ENCODE measurements around the gene PRKN.
"Not testable (repeated sequence)": the region's sequence is repeated elsewhere in the genome, so short reads cannot be mapped to it uniquely, and the experiment has no call there.

Gene PRKN

DNA sequence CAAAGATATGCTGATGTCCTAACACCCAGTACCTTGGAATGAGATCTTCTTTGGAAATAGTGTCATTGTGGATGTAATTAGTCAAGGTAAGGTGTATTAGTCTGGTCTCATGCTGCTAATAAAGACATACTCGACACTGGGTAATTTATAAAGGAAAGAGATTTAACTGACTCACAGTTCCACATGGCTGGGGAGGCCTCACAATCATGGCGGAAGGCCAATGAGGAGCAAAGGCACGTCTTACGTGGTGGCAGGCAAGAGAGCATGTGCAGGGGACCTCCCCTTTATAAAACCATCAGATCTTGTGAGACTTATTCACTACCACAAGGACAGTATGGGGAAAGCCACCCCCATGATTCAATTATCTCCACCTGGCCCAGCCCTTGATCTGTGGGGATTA, 1231.3 kb downstream of the PRKN start:
- not testable (repeated sequence) for DNase-seq (ENCODE audit: insufficient read length, low spot score); FAIRE-seq

DNA sequence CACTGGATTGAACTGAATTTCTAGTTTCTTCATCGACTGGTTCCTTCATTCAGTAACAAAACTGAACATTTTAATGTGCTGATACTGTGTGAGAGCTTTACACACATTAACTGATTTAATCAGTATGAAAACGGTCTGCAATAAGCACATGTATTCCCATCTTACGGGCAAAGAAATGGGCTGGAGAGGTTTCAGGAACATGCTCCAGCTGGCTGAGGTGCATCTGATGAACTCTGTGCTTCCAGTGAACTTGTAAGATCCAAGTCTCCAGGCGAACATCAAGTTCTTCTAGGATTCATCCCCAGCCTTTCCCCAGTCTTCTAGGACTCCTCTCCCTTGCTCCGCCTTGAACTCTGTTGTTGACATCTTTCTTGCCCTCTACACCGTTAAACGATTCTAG, 1233.0 kb downstream of the PRKN start:
- DNase-seq (ENCODE audit: insufficient read length, low spot score) (no peak), FAIRE-seq (no peak)

DNA sequence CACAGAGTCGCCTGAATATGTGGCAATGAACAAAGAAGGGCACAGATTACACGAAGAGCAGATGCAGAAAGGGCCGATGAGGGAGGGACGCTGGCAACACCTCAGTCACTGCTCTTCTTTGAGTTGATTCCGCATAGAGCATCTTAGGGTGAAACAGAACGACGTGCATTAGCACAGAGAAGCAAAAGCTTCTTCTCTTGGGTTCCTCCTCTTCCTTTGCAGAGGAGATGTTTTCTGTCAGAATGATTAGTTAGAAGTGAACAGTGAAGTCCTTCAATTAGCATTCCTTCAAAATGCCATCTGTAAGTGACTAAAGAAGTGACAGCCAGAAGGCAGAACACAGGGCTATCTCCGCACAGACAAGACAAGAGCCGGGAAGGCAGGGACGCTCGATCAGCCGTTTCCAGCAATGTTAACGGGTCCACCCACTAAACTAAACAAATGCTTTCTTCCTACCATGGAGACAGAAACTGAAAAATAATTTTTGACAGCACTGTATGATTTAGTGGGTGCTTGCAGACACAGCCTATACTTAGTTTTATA, 1233.9 kb downstream of the PRKN start:
- DNase-seq (ENCODE audit: insufficient read length, low spot score), result no peak
- no peak for FAIRE-seq

DNA sequence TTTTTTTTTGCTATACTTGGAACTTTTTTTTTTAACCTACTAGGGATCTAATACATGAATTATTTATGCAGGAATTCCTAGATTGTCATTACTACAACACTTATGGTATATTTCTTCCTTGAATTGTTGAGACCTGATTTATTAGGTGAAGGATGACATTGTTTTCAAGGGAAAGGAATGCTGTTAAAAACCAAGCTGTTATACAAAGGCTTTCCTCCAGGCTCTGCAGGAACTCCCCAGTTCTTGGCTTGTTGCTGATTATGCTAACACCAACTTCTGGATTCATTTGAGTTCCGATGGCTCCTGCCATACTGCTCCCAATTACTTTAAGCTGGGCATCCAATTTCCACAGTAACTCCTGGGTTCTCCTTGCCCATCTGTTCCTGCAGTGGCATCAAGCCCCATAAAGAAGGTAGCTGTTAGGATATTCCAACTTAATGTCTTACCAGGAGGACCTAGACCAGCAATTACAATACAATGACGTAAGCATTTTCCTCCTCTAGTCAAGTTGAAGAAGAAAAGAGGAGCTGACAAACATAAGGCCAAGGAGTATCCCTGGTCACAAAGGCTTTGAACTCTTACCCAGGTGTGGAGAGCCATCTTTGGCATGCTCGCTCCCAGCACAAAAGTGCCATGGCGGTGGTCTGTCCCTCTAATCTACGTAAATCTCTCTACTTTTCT, 1237.8 kb downstream of the PRKN start:
- no peak for DNase-seq (ENCODE audit: insufficient read length, low spot score)
- FAIRE-seq, result no peak

DNA sequence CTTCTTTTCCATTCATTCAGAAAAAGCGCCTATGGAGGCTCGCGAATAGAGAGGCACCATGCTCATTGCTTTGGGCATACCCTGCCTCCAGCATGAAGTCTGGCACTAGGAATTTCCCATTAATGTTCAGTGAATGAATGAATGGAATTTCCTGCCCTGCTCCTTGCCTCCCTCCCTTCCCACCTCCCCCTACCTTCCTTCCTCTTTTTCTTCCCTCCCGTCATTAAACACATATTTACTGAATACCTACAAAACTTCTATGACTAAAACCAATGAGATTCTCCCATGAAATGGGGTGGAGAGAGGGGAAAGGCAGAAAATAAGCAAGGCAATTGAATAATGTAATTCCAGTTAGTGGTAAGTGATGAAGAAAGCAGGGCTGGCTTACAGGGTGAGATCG, 1239.9 kb downstream of the PRKN start:
- DNase-seq (ENCODE audit: insufficient read length, low spot score), result no peak

DNA sequence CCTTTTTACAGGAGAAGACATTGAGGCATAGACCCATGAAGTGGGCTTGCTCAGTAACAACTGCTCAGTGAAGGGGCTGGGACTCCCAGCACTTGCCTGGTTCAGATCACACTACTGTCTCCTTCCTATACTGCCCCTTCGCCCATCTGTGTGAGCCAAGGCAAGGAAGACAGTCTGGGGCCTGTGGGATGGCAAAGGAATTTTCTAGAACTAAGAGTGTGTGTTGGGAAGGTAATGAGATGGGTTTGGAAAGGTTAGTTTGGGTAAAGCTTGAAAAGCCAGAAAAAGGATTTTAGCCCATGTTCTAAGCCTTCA, 1240.4 kb downstream of the PRKN start:
- no peak for FAIRE-seq
- no peak for DNase-seq (ENCODE audit: insufficient read length, low spot score)

More for the DNA sequence above, 1239.9 kb downstream of the PRKN start:
- FAIRE-seq, result no peak

DNA sequence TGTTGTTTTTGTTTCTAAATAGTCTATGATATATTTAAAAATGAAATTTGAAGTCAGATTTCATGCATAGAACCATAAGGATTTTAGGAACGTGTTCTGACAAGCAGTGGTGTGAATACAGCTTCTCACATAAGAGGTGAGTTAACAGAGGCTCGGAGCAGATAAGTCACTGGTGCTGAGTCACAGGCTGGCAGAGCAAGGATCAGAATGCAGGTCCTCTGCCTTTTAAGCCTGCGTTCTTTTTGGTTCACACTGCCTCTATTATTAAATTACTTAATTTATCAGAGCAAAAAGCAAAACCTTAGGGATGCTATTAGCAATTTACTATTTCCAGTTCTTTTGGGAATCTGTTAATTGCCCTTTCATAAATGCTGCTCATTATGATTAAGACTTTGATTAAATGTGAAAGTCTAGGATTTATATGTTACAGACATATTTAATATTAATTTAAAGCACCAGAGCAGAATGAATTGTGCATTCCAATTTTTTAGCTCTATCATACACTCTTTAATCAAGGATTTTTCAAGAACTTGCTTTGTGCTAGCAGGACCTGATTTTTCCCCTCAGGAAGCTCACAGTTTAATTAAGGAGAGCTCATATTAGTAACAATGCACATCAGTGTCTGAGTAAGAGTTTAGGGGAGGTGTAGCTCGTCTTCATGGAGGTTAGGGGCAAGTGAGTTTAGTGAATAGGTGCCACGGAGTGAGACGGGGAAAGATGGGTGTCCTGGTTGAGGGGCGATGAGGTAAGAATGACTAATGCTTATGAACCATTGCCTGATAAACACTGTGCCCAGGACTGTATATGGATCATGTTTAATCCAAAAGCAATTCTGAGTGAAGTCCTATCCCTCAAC, 1241.0 kb downstream of the PRKN start:
- FAIRE-seq, result no peak
- DNase-seq (ENCODE audit: insufficient read length, low spot score), result peak; percentile 34

DNA sequence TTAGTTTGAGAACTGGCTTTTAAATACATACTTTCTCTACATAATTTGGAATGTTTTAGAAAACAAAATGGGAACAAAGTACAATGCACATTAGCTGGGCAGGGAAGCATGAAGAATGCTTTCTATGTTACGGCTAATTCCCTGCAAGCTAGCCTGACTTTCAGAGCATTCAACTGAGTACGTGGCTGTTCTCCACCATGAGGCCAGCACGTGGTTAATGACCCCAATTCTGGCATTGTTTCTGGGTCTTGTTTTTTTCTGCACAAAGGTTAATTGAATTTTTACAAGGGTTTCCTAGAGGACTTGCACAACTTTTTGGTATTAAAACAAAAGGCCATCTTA, 1245.1 kb downstream of the PRKN start:
- DNase-seq (ENCODE audit: insufficient read length, low spot score), result no peak
- no peak for FAIRE-seq

DNA sequence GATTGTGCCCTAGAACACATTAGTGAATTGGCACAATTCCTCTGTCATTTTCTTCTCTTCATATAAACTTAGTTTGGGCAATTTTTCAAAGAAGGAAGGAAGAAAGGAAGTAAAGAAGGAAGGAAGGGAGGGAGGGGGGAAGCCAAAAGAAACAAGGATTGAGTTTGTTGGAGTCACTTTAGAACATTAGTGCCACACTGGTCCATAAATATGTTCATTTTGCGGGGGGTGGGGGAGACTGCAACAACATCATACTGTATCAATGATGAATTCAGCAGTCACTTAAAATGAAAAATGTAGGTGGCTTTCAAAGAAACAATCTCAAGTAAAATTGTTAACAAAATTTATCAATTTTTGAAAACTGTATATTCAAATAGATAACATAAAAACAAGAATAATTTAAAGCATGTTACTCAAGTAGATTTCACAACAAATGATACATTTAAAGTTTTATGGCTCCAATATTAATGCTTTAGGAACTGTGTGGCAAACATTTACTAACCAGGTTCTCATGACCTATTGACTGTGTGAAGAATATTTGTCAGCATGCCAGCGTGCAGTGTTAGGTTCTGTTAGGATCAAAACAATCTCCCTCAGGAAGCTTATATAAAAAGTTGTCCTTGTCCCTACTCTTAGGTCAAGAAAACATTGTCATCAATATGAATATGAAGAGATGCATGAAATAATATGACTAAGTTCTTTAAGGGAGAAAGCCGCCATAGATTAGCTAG, 1245.6 kb downstream of the PRKN start:
- FAIRE-seq, result no peak

DNA sequence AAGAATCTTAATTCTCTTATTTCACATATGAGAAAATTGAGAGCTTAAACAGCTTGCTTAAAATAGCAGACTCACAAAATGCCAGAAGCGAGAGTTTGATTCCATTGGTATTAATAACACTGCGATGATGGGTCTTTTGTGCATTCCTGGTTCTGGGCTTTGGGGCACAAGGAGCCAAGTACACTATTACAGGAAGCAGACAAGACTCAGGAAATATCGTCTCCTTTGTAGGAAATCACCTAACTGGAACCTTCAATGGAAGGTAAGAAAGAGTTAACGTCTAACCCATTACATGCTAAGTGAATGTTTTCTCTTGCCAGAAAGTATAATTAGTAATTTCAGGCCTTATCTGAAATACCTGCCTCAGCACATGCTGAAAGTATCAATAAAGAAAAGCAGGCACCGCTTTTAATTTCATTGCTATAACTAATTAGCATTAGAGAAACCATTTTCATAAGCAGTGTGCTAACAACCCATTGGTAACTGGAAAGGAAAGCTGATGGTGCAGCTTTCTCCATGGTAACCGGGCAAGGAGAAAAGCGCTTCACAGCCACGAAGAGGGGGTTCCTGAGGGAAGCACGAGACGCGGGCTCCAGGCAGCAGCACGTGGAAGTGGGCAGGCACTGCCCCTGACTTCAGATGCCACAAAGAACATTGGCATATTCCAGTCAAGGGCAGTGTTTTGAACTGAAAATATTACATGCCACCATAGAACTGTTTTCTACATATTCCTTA, 1247.0 kb downstream of the PRKN start:
- FAIRE-seq (no peak), DNase-seq (ENCODE audit: insufficient read length, low spot score) (no peak)

More for the DNA sequence above, 1245.6 kb downstream of the PRKN start:
- no peak for DNase-seq (ENCODE audit: insufficient read length, low spot score)

DNA sequence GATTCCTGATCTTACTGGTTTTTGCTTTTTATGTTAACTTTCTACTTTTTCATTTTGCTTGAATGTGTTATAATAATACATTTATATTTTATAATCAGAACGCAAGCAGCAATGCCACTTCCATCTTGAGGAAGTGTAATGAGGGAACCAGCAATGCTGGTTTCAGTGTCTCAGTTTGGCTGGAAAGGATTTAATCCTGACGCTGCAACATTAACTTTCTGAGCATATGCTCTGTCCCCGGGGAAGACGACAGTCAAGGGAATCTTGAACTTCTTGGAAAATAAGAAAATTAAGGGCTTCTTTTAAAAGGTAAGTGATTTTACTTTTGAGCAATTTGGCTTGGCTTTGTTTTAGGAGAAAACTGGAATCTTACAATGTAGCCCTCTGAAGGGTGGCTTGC, 1248.2 kb downstream of the PRKN start:
- FAIRE-seq, result no peak
- DNase-seq (ENCODE audit: insufficient read length, low spot score), result no peak

DNA sequence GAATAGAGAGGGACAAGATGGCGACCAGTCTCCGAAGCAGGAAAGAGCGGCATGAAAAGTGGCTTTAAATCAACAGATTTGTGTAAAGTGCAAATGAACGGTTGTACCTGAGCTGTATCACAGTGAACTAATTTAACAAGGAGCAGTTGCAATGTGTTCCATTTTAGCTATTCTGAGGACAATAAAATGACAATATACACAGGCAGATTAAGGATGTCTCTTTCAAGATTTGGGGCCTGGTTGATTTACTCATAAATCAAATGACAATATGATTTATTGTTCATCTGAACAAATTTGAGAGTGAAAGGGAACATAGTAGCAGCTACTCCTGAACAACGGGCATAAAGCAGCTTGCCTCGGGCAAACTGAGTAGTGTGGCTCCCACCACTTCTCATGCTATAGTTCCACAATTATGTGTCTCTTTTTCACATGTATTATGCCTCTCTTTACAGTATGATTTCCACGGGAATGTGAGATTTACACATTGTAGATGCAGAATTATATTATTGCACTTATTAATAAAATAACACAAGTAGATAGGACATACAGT, 1249.6 kb downstream of the PRKN start:
- FAIRE-seq (no peak), DNase-seq (ENCODE audit: insufficient read length, low spot score) (no peak)

DNA sequence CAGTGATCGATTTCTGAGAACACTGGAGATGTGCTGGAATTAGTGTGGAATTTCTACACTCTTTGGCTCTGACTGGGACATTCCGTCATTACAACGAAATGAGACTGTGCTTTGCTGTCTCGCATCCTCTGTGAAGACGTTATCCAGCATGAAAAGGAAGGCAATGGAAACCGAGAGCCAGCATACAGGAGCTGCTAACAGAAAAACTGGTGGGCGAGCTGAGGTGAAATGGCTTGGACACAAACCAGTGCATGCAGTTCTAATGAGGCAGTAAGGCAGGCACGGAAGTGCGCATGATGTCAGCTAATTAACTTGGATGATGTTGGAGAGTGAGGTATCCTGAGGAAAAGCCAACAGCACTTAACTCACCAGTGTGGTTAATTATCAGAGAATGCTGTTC, 1250.9 kb downstream of the PRKN start:
- FAIRE-seq, result no peak
- DNase-seq (ENCODE audit: insufficient read length, low spot score), result no peak

DNA sequence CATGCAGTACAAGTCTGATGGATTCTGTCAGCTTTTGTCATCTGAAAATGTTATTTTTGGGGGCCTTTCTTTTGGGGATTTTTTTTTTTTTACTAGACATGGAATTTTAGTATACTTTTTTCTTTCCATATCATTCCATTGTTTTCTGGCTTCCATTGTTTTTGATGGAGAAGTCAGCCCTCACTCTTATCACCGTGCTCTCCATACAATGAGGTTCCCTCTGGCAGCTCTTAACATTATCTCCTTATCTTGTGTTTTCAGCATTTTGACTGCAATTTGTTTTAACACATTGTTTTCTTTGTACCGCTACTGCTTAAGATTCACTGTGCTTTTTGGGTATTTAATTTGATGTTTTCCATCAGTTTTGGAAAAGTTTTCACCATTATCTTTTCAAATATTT, 1262.2 kb downstream of the PRKN start:
- FAIRE-seq (no peak), DNase-seq (ENCODE audit: insufficient read length, low spot score) (no peak)

DNA sequence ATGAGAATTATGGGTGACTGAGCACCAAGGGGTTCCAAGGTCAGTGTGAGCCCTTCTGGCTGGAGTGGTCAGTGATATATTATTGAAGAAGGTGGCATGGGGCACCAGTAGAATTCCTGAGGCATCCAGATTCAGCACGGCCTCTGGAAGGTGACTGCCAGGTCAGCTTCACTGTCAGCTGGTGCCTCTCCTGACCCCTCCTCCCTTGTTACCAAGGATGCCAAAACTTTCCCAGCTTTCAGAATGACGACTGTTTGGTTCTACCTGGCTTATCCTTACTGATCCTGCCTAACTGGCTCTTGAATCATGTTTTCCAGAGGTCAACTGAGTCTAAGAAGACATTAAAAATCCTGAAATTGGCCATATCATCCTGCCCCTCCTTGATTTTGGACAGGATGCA, 1264.5 kb downstream of the PRKN start:
- DNase-seq (ENCODE audit: insufficient read length, low spot score), result no peak
- FAIRE-seq, result no peak

DNA sequence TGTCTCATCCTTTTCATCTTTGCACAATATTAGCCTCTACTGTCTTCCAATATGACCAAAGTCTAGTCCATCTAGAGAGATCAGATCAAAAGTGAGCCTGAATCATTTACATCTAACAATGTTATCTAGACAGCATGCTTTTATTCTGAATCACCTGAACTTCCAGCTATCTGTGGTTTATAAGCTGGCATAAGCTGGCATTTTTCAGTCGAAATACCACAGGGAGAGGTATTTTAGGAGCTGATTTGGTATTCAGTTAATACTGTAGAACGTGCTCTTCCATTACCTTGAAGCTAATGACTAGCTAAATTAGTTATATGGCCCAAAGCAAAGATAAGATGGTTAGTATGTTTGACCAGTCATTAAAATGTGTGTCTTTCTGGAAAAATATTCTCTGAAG, 1265.4 kb downstream of the PRKN start:
- FAIRE-seq (no peak), DNase-seq (ENCODE audit: insufficient read length, low spot score) (peak; percentile 10)

DNA sequence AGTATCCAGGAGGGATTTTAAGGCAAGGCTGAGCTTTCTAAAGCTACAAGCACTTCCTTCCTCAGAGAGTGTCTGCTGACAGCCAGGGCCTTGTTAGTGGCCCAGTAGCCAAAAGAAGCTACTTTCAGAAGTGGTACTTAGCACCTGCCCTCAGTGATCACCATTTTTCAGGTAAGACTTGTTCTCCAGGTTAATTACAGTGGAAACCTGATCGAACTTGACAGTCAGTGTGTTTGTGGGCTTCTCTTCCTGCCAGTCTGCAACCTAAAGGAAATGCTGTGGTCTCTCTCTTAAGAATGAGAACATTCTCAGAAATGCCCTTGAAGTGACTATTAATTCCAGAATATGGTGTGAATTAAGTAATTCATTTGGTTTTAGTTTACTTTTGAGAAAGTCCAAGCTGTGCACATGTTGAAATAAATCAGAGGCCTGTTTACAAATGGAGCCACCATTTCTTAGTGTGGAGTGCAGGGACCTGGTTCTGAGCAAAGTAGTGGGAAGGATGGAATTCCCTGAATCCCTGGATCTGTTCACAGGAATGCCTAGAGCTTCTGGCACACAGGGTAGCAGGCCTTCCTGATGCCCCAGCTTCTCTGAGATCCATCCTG, 1268.5 kb downstream of the PRKN start:
- DNase-seq (ENCODE audit: insufficient read length, low spot score), result no peak
- no peak for FAIRE-seq

DNA sequence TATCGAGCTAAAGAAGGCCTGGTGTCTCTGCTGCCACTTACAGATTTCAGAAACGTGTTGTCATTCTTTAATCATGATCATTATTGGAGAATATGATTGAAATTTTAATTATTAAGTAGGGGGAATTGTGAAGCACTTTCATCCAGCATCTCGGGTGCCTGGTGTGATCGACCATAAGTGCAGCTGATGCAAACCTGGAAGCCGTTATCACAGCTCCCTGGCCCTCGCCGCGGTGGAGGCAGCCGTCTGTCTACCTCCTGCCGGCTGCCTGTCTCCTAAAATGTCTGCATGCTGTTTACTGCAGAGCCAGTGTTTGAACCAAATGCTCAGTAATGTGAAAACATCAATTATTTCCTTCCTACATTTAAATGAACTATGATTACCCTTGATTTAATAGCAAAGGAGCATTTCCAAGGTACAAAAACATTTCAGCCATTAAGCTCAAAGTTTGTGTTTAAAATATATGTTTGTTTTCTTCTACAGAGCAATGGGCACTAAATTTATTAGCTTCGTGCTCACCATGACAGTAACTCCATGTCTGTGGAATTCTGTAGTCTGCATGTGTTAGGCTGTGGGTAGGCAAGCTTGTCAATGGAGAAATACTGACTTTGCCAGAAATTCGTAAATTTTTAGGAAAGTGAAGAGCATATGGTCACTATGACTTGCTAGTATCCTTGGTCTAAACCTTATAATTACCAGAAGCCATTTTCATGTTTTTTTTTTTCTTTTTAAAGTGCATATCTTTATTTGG, 1269.2 kb downstream of the PRKN start:
- no peak for DNase-seq (ENCODE audit: insufficient read length, low spot score)
- FAIRE-seq, result no peak

DNA sequence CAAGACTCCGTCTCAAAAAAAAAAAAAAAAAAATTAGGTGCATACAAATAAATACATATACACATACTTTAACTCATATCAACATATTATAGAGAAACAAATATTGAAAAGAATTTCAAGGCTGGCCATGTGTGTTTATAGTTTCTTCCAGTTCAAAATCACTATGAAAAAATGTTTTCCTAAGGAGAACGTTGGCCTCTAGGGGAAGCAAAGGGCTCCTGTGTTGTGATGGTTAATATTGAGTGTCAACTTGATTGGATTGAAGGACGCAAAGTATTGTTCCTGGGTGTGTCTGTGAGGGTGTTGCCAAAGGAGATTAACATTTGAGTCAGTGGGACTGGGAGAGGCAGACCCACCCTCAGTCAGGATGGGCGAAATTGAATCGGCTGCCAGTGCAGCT, 1271.7 kb downstream of the PRKN start:
- FAIRE-seq (no peak), DNase-seq (ENCODE audit: insufficient read length, low spot score) (no peak)
